ENCODE measurements around the gene CYB5D1.
A peak's percentile ranks its signal among the peaks of the same experiment; 100 is the strongest.

CYB5D1 gene

DNA sequence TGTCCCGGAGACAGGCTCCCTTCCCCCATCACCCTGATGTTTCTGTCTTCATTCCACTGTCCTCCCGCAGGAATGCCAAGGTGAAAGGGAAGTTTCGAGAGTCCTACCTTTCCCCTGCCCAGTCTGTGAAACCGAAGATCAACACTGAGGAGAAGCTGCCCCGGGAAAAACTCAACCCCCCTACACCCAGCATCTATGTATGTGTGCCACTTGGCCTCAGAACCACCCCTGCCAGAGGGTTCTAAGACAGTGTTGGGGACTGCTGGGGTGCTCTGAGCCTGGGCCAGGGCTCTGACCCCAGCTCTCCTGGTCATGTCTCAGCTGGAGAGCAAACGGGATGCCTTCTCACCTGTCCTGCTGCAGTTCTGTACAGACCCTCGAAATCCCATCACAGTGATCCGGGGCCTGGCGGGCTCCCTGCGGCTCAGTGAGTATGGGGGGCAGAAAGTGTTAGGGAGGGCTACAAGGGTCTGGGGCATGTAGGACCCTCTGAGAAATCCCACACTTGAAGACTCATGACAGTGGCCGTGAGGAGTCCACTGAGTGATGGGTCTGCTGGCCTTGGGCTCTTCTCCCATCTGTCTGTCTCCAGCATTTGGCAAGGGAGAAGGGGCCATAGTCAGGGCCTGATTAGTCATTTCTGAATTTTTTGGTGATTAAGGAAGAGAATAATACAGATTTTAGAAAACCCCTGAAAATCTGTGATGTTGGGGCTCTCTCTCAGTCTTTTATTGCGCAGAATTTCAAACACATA, 7.9 kb upstream of the CYB5D1 start:
- H3K4me1 Mint-ChIP-seq, result peaks cover 12% of the 10 kb centered on the region
- no peak for DNase-seq (ENCODE audit: low spot score in 2 of 2)
- H3K27ac Mint-ChIP-seq (ENCODE audit: low read depth), result peak overlapping the region; percentile 13
- peak overlapping the region; percentile 42 for H3K4me3 Mint-ChIP-seq
- H3K36me3 Mint-ChIP-seq (ENCODE audit: insufficient read depth), result peaks cover 49% of the 10 kb centered on the region
- no peaks in the 10 kb centered on the region for H3K27me3 Mint-ChIP-seq
- H3K9me3 Mint-ChIP-seq, result no peaks in the 10 kb centered on the region
- ATAC-seq (replicated peaks; ENCODE audit: extremely low read depth, poor library complexity, severe bottlenecking), result no peak

DNA sequence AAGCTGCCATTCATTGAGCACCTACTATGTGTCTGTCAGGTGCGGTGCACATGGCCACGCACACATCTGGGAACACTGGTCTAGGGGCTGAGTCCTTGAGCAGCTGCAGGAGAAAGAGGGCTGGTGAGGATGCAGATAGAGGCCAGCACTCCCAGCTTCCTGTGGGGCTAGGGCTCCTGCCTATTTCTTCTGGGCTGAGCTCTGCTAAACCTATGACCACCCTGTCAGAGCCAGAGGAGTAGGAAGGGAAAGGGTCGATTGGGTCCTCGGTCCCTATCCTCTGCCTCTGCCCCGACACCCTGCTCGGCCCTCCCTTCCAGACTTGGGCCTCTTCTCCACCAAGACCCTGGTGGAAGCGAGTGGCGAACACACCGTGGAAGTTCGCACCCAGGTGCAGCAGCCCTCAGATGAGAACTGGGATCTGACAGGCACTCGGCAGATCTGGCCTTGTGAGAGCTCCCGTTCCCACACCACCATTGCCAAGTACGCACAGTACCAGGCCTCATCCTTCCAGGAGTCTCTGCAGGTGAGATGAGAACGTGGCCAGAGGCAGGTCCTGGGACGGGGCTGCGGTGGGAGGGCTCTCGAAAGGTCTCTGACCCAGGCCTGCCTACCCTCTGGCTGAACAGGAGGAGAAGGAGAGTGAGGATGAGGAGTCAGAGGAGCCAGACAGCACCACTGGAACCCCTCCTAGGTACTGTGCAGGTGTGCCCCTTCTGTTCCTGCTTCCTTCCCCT, 6.9 kb upstream of the CYB5D1 start:
- Mint-ChIP-seq H3K9me3 (no peaks in the 10 kb centered on the region), H3K36me3 (ENCODE audit: insufficient read depth) (peaks cover 45% of the 10 kb centered on the region), H3K27me3 (no peaks in the 10 kb centered on the region), H3K4me3 (peak overlapping the region; percentile 71), H3K27ac (ENCODE audit: low read depth) (peak overlapping the region; percentile 79), H3K4me1 (peaks cover 7% of the 10 kb centered on the region)
- peak; percentile 2 for ATAC-seq (replicated peaks; ENCODE audit: extremely low read depth, poor library complexity, severe bottlenecking)
- DNase-seq (ENCODE audit: low spot score in 2 of 2), result no peak

DNA sequence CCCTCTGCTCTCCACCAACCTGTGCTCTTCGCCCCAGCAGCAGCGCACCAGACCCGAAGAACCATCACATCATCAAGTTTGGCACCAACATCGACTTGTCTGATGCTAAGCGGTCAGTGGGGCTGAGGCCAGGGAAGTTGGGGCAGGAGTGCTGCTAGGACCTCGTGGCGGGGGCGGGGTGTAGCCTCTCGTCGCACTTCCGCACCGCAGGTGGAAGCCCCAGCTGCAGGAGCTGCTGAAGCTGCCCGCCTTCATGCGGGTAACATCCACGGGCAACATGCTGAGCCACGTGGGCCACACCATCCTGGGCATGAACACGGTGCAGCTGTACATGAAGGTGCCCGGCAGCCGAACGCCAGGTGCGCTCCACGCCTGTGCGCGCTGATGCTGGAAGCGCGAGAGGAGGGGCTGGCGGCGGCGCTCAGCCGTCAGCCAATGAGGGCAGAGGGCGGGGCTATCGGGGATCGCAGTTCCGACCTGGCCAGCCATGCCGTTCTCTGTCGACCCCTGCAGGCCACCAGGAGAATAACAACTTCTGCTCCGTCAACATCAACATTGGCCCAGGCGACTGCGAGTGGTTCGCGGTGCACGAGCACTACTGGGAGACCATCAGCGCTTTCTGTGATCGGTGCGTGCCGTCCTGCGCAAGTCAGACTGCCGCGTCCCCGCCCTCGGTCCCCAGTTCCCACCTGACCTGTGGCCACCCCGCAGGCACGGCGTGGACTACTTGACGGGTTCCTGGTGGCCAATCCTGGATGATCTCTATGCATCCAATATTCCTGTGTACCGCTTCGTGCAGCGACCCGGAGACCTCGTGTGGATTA, 6.2 kb upstream of the CYB5D1 start:
- Mint-ChIP-seq H3K27me3 (no peaks in the 10 kb centered on the region), H3K9me3 (no peaks in the 10 kb centered on the region), H3K4me1 (peaks cover 7% of the 10 kb centered on the region), H3K27ac (ENCODE audit: low read depth) (peak overlapping the region; percentile 79), H3K4me3 (peak overlapping the region; percentile 71), H3K36me3 (ENCODE audit: insufficient read depth) (peaks cover 45% of the 10 kb centered on the region)
- DNase-seq (ENCODE audit: low spot score in 2 of 2) (peak; percentile 89 to 90), ATAC-seq (replicated peaks; ENCODE audit: extremely low read depth, poor library complexity, severe bottlenecking) (peak; percentile 85)

DNA sequence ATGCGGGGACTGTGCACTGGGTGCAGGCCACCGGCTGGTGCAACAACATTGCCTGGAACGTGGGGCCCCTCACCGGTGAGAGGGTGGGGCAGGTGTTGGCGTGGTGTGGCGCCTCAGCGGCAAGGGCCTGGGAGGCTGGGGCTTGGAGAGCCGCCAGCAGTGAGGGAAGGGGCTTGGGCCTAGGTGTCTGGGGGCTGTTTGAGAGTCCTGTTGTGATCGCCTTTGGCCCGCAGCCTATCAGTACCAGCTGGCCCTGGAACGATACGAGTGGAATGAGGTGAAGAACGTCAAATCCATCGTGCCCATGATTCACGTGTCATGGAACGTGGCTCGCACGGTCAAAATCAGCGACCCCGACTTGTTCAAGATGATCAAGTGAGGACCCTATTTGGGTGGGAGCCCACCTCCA, 5.5 kb upstream of the CYB5D1 start:
- Mint-ChIP-seq H3K4me1 (peaks cover 7% of the 10 kb centered on the region), H3K27me3 (no peaks in the 10 kb centered on the region), H3K36me3 (ENCODE audit: insufficient read depth) (peaks cover 42% of the 10 kb centered on the region), H3K9me3 (no peaks in the 10 kb centered on the region), H3K27ac (ENCODE audit: low read depth) (peak overlapping the region; percentile 79), H3K4me3 (peak overlapping the region; percentile 71)
- DNase-seq (ENCODE audit: low spot score in 2 of 2) (peak in 1 of 2 donors; percentile 18), ATAC-seq (replicated peaks; ENCODE audit: extremely low read depth, poor library complexity, severe bottlenecking) (no peak)

DNA sequence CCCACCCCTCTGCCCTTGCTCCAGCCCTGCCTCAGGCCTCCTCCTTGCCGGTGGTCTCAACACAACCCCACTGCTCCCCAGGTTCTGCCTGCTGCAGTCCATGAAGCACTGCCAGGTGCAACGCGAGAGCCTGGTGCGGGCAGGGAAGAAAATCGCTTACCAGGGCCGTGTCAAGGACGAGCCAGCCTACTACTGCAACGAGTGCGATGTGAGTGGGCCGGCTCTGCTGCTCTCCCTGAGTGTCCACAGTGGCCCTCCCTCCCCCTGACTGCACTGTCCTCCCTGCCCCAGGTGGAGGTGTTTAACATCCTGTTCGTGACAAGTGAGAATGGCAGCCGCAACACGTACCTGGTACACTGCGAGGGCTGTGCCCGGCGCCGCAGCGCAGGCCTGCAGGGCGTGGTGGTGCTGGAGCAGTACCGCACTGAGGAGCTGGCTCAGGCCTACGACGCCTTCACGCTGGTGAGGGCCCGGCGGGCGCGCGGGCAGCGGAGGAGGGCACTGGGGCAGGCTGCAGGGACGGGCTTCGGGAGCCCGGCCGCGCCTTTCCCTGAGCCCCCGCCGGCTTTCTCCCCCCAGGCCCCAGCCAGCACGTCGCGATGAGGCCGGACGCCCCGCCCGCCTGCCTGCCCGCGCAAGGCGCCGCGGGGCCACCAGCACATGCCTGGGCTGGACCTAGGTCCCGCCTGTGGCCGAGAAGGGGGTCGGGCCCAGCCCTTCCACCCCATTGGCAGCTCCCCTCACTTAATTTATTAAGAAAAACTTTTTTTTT, 4.7 kb upstream of the CYB5D1 start:
- peak overlapping the region; percentile 22 for H3K27ac Mint-ChIP-seq (ENCODE audit: low read depth)
- peaks cover 40% of the 10 kb centered on the region for H3K36me3 Mint-ChIP-seq (ENCODE audit: insufficient read depth)
- H3K4me3 Mint-ChIP-seq, result peak overlapping the region; percentile 38
- H3K4me1 Mint-ChIP-seq, result peaks cover 7% of the 10 kb centered on the region
- DNase-seq (ENCODE audit: low spot score in 2 of 2) (no peak), ATAC-seq (replicated peaks; ENCODE audit: extremely low read depth, poor library complexity, severe bottlenecking) (no peak)
- no peaks in the 10 kb centered on the region for H3K9me3 Mint-ChIP-seq
- no peaks in the 10 kb centered on the region for H3K27me3 Mint-ChIP-seq

DNA sequence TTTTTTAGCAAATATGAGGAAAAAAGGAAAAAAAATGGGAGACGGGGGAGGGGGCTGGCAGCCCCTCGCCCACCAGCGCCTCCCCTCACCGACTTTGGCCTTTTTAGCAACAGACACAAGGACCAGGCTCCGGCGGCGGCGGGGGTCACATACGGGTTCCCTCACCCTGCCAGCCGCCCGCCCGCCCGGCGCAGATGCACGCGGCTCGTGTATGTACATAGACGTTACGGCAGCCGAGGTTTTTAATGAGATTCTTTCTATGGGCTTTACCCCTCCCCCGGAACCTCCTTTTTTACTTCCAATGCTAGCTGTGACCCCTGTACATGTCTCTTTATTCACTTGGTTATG, 4.1 kb upstream of the CYB5D1 start:
- no peaks in the 10 kb centered on the region for H3K9me3 Mint-ChIP-seq
- peak overlapping the region; percentile 20 for H3K4me3 Mint-ChIP-seq
- peaks cover 7% of the 10 kb centered on the region for H3K4me1 Mint-ChIP-seq
- H3K27ac Mint-ChIP-seq (ENCODE audit: low read depth), result peak overlapping the region; percentile 46
- H3K27me3 Mint-ChIP-seq, result no peaks in the 10 kb centered on the region
- H3K36me3 Mint-ChIP-seq (ENCODE audit: insufficient read depth), result peaks cover 36% of the 10 kb centered on the region
- DNase-seq (ENCODE audit: low spot score in 2 of 2) (no peak), ATAC-seq (replicated peaks; ENCODE audit: extremely low read depth, poor library complexity, severe bottlenecking) (no peak)

DNA sequence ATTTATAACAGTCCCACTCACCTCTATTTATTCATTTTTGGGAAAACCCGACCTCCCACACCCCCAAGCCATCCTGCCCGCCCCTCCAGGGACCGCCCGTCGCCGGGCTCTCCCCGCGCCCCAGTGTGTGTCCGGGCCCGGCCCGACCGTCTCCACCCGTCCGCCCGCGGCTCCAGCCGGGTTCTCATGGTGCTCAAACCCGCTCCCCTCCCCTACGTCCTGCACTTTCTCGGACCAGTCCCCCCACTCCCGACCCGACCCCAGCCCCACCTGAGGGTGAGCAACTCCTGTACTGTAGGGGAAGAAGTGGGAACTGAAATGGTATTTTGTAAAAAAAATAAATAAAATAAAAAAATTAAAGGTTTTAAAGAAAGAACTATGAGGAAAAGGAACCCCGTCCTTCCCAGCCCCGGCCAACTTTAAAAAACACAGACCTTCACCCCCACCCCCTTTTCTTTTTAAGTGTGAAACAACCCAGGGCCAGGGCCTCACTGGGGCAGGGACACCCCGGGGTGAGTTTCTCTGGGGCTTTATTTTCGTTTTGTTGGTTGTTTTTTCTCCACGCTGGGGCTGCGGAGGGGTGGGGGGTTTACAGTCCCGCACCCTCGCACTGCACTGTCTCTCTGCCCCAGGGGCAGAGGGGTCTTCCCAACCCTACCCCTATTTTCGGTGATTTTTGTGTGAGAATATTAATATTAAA, 3.6 kb upstream of the CYB5D1 start:
- ATAC-seq (replicated peaks; ENCODE audit: extremely low read depth, poor library complexity, severe bottlenecking) (no peak), DNase-seq (ENCODE audit: low spot score in 2 of 2) (no peak)
- Mint-ChIP-seq H3K9me3 (no peaks in the 10 kb centered on the region), H3K27me3 (no peaks in the 10 kb centered on the region), H3K4me1 (peaks cover 11% of the 10 kb centered on the region), H3K27ac (ENCODE audit: low read depth) (peak overlapping the region; percentile 46), H3K36me3 (ENCODE audit: insufficient read depth) (peaks cover 34% of the 10 kb centered on the region), H3K4me3 (peak overlapping the region; percentile 20)

DNA sequence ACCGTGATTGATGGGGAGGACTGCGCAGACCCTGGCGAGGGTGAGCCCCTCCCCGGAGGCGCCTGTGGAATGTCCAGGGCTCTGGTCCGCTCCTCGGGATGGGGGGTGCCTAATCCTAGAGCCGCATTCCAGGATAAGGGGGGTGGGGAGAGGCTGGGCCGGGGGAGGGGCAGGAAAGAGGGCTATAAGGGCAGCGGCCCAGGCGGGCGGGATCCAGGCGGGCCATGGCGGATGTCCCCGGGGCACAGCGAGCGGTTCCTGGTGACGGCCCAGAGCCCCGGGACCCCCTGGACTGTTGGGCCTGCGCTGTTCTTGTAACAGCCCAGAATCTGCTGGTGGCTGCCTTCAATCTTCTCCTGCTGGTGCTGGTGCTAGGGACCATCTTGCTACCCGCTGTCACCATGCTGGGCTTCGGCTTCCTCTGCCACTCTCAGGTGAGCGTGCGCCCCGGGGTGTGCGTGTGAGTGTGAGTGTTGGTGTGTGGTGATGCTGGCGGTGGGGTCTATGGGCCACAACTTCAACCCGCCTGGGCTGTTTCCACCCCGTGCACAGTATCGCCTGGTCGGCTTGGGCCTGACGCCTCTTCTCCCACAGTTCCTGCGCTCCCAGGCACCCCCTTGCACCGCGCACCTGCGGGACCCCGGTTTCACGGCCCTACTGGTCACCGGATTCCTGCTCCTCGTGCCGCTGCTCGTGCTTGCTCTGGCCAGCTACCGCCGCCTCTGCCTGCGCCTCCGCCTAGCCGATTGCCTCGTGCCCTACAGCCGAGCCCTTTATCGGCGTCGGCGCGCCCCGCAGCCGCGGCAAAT, 2.7 kb upstream of the CYB5D1 start, which contains the start of gene TMEM88:
TMEM88 (plus strand) TSS at position 216 of the 809 bp plus-strand sequence; CDS start at position 225, 9 bp downstream.
- no peaks in the 10 kb centered on the region for H3K9me3 Mint-ChIP-seq
- H3K27me3 Mint-ChIP-seq, result no peaks in the 10 kb centered on the region
- H3K4me3 Mint-ChIP-seq, result peak within 1 kb of the TSS; percentile 20
- DNase-seq (ENCODE audit: low spot score in 2 of 2) (no peak), ATAC-seq (replicated peaks; ENCODE audit: extremely low read depth, poor library complexity, severe bottlenecking) (no peak)
- peaks cover 12% of the 10 kb centered on the region for H3K4me1 Mint-ChIP-seq
- peak within 1 kb of the TSS; percentile 46 for H3K27ac Mint-ChIP-seq (ENCODE audit: low read depth)
- H3K36me3 Mint-ChIP-seq (ENCODE audit: insufficient read depth), result peaks cover 28% of the 10 kb centered on the region

DNA sequence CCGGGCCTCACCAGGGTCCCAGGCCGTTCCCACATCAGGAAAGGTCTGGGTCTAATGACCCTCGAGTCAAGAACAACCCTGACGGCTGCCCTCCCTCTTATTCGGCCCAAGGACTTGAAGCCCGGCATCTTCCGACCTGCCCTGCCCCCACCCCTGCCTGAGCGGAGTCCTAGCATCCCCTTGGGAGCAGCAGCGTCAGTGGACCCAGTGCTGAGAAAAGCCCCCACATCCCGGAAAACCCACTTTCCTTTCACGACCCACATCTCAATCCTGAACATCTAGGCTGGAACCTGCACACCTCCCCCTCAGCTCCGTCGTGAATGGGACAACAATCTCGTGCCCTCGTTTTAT, 2.2 kb upstream of the CYB5D1 start:
- H3K36me3 Mint-ChIP-seq (ENCODE audit: insufficient read depth), result peaks cover 26% of the 10 kb centered on the region
- no peak overlapping the region for H3K4me3 Mint-ChIP-seq
- no peak overlapping the region for H3K27ac Mint-ChIP-seq (ENCODE audit: low read depth)
- no peaks in the 10 kb centered on the region for H3K9me3 Mint-ChIP-seq
- DNase-seq (ENCODE audit: low spot score in 2 of 2) (no peak), ATAC-seq (replicated peaks; ENCODE audit: extremely low read depth, poor library complexity, severe bottlenecking) (no peak)
- peaks cover 12% of the 10 kb centered on the region for H3K4me1 Mint-ChIP-seq
- H3K27me3 Mint-ChIP-seq, result no peaks in the 10 kb centered on the region

DNA sequence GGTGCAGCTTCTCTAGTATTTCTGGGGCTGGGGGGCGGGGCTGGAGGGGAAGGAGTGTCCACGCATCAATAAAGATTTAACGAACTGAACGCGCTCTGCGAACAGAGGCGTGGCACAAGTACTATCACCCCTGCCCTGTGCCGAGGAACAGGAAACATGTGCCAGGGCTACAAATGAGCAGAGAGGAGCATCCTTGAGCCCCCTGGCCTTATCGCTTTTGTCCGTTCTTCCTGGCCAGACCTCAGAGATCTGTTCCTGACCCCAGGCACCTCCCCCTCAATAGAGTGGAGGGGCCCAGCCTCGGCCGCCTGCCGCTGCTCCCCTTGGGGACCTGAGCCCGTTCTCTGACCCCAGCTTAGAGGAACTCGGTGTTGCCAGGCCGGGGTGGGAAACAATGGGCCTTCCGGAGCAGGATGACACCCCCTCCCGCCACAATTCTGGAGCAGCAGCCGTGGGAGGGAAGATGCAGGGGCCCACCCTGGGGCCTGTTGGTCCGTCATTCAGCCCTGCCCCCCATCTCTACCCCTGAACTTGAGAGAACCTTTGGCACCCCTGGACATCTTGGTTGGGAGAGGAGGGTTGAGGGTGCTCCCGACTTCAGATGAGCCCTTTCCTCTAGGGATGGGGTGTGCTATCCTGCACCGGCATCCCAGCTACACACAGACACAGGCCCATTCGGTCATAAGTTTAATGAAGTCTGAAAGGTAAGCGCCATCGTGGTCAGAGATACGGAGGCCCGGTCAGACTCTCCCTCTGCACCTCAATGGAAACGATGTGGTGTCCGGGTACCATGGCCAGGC, 1.6 kb upstream of the CYB5D1 start:
- peak in 1 of 2 donors; percentile 25 for DNase-seq (ENCODE audit: low spot score in 2 of 2)
- no peak overlapping the region for H3K27ac Mint-ChIP-seq (ENCODE audit: low read depth)
- no peak overlapping the region for H3K4me3 Mint-ChIP-seq

More for the DNA sequence above, 1.6 kb upstream of the CYB5D1 start:
- peaks cover 7% of the 10 kb centered on the region for H3K4me1 Mint-ChIP-seq
- H3K9me3 Mint-ChIP-seq, result no peaks in the 10 kb centered on the region
- H3K36me3 Mint-ChIP-seq (ENCODE audit: insufficient read depth), result peaks cover 21% of the 10 kb centered on the region
- ATAC-seq (replicated peaks; ENCODE audit: extremely low read depth, poor library complexity, severe bottlenecking), result no peak
- no peaks in the 10 kb centered on the region for H3K27me3 Mint-ChIP-seq

All from central memory CD8-positive, alpha-beta T cell (primary cell).